Upper lobe of left lung (tissue), 4 donors: ENCODE results near the gene NKD2.

Experiments
- CTCF ChIP-seq, 6 experiments: fragments of 450-650 bp in 4 of 6; fragments of 200-600 bp in 2 of 6; sonication (generic) in 2 of 6; IDR thresholded peaks; one replicate each; pipeline ENCODE4 v1.5.1; 2016 to 2019; ENCODE audit warnings: antibody characterized with exemption in 6 of 6
- POLR2A ChIP-seq, 4 donors: fragments of 450-650 bp; IDR thresholded peaks; one replicate each; pipeline ENCODE4 v1.5.1; 2016 to 2017; ENCODE audit warnings: antibody characterized with exemption in 4 of 4, mild to moderate bottlenecking in 2 of 4
- POLR2AphosphoS5 ChIP-seq, 2 donors: sonication (generic); formaldehyde crosslinking; IDR thresholded peaks; one replicate each; pipeline ENCODE4 v1.5.1; 2017; ENCODE audit warnings: antibody characterized with exemption in 2 of 2

GRCh38 chr5:1048861-1049838 is 40.5 kb downstream of the NKD2 start:
- TF ChIP-seq POLR2A (IDR thresholded peaks at IDR 0.05) (no peak), POLR2AphosphoS5 (IDR thresholded peaks at IDR 0.05) (no peak), CTCF (IDR thresholded peaks at IDR 0.05) (no peak)
